OCI-LY1 (cell line): ENCODE measurements around the gene KLHL4.

Source experiments
- EZH2 ChIP-seq: fragments of 200-600 bp; sonication (generic), shearing (Covaris generic); IDR thresholded peaks from 2 replicates; pipeline ENCODE4 v1.8.0; 2017; ENCODE audit warnings: borderline replicate concordance, mixed run types, mild to moderate bottlenecking, antibody characterized with exemption, low read length, moderate library complexity, mixed read lengths
- TF ChIP-seq, protein P1 (sequence below): fragments of 200-600 bp; sonication (generic), shearing (Covaris generic); IDR thresholded peaks from 2 replicates; pipeline ENCODE4 v1.5.1; 2017; ENCODE audit warnings: mild to moderate bottlenecking, antibody characterized with exemption, low read length, moderate library complexity, mixed read lengths

DNA sequence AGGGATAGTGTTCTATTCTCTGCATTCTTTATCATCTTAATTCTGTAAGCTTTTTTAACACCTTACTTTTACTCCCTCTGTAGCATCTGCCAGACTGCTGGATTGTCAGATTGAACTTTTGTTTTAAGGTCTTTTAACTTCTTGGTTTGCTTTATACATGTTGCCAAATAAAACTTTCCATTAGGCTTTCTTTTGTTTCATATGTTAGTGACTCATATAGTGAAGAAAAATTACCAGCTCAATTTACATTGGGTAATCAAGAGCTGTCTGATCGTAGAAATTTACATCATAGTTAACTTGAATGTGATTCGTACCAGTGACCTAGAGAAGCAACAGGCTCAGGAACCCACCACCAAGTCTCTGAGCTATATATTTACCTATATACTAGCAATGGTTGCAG is 28.5 kb upstream of the KLHL4 start:
- TF ChIP-seq EZH2: no peak
- TF ChIP-seq, protein P1, sequence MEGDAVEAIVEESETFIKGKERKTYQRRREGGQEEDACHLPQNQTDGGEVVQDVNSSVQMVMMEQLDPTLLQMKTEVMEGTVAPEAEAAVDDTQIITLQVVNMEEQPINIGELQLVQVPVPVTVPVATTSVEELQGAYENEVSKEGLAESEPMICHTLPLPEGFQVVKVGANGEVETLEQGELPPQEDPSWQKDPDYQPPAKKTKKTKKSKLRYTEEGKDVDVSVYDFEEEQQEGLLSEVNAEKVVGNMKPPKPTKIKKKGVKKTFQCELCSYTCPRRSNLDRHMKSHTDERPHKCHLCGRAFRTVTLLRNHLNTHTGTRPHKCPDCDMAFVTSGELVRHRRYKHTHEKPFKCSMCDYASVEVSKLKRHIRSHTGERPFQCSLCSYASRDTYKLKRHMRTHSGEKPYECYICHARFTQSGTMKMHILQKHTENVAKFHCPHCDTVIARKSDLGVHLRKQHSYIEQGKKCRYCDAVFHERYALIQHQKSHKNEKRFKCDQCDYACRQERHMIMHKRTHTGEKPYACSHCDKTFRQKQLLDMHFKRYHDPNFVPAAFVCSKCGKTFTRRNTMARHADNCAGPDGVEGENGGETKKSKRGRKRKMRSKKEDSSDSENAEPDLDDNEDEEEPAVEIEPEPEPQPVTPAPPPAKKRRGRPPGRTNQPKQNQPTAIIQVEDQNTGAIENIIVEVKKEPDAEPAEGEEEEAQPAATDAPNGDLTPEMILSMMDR: no peak
